AG09309 (cell line): ENCODE measurements around the gene TCHH.
A peak's percentile ranks its signal among the peaks of the same experiment; 100 is the strongest.

Experiments used
- DNase-seq: peaks from one replicate; pipeline ENCODE4 v3.0.0-alpha.2; 2010; ENCODE audit warnings: low read depth
- H3K4me3 ChIP-seq: 2 replicates; pipeline ENCODE4 v1.5.1; 2011; ENCODE audit warnings: mild to moderate bottlenecking, low read depth, low read length, moderate library complexity; ENCODE audit not compliant: control insufficient read depth
- CTCF ChIP-seq: IDR thresholded peaks from 2 replicates; pipeline ENCODE4 v1.5.1; 2011; ENCODE audit warnings: mild to moderate bottlenecking, low read depth, low read length, inconsistent platforms; ENCODE audit not compliant: insufficient read depth, control insufficient read depth; ENCODE audit errors: missing control alignments

Gene TCHH

GRCh38 chr1:152115344-152115743 is at the start of gene TCHH:
Gene TCHH, minus strand, starts transcription at chr1:152115444. Its CDS starts 1,364 bp downstream, at chr1:152114080.
- H3K4me3 ChIP-seq = no peak within 1 kb of the TSS
- no peak for TF ChIP-seq CTCF
- no peak for DNase-seq

GRCh38 chr1:152164517-152165136 is 49.4 kb upstream of the TCHH start:
- no peak for TF ChIP-seq CTCF

DNA sequence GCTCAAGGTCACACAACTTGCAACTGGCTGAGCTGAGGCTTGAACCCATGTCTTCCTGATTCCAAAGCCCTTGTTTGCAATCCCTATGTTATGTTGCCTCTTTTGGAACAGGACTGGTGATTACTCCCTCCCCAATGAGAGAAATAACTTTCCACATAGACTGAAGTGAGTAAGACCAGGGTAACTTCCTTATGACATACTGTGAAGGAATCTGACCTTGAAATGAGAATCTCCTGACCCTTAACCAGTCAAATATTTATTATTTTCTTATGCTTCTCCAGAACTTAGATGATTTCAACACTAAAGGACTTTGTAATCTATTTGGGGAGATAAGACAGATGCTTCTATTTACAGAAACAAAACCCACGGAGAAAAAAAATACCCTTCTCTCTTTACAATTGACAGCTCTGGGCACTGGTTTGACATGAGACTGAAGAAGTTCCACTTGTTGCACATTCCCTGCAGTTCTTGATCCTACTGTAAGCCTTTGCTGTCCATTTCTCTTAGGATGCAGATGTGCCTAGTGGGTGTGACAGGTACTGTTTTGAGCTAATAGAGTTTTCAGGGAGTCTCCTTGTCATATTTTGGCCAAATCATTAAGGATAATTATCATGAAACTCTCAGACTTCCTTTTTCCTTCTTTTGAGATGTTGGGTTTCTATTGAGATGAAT is 47.7 kb upstream of the TCHH start:
- H3K4me3 ChIP-seq = no peak overlapping the region
- peak; percentile 92 for DNase-seq
- peak; percentile 8 for TF ChIP-seq CTCF

More at GRCh38 chr1:152164517-152165136, 49.4 kb upstream of the TCHH start:
- H3K4me3 ChIP-seq = no peak overlapping the region
- DNase-seq = no peak

DNA sequence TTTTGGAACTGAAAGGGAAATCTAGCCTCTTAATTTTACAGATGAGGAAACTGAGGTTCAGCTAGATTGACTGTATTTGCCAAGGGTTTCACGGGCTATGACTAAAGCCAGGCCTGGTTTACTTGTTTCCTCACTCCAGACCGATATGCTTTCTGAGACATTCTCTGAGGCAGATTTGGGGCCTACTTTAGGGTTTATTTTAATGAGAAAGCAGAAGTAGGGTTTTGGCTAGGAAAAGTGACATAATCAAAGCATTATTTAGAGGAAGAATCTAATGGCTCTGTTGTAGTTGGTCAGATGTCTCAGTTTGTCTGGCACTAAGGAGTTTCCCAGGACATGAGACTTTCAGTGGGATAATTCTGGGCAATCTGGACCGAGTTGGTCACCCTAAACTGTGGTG is 45.3 kb upstream of the TCHH start:
- H3K4me3 ChIP-seq = no peak overlapping the region
- DNase-seq = no peak
- TF ChIP-seq CTCF = no peak

DNA sequence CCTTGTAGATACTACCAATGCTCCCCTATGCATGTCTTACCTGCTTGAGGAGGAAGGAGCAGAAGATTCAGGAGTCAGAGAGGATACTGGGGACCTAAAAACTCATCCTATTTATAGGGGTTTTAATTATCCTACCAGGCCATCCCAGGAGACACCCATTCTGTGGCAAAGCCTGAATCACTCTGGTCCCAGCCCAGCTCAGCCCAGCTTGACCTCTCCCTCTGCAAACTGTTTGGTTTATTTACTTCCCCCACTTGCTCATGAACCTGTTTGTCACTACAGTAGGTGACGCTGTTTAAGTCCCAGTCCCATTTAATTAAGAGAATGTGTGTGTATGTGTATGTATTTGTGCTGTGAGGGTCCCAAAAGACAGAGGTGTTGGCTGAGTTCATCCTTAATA is 43.9 kb upstream of the TCHH start, which contains the start of gene RPTN:
TSS of gene RPTN (minus strand) at position 85 of the 400 bp plus-strand sequence. CDS start 1,339 bp downstream, outside the sequence.
- no peak for TF ChIP-seq CTCF
- DNase-seq = no peak
- H3K4me3 ChIP-seq = no peak within 1 kb of the TSS

GRCh38 chr1:152153996-152154395 is 38.8 kb upstream of the TCHH start:
- TF ChIP-seq CTCF = no peak

More at GRCh38 chr1:152153996-152154395, 38.8 kb upstream of the TCHH start:
- no peak for DNase-seq
- H3K4me3 ChIP-seq = no peak overlapping the region
